Ishikawa (cell line): Measurements from ENCODE around the gene FAM234B.

ENCODE experiments used
- CEBPB ChIP-seq: IDR thresholded peaks from 2 replicates; pipeline ENCODE4 v1.6.1; 2012
- CREB1 ChIP-seq: IDR thresholded peaks from 2 replicates; pipeline ENCODE4 v1.6.1; 2012; ENCODE audit warnings: low read depth
- EGR1 ChIP-seq: IDR thresholded peaks from 2 replicates; pipeline ENCODE4 v1.6.1; 2012
- EP300 ChIP-seq: IDR thresholded peaks from 2 replicates; pipeline ENCODE4 v1.6.1; 2012; ENCODE audit warnings: borderline replicate concordance
- FOXM1 ChIP-seq: IDR thresholded peaks from 2 replicates; pipeline ENCODE4 v1.6.1; 2012; ENCODE audit warnings: low read depth, borderline replicate concordance
- NFIC ChIP-seq: IDR thresholded peaks from 2 replicates; pipeline ENCODE4 v1.6.1; 2012
- RAD21 ChIP-seq: IDR thresholded peaks from 2 replicates; pipeline ENCODE4 v1.6.1; 2012; ENCODE audit warnings: low read depth
- TAF1 ChIP-seq: IDR thresholded peaks from 2 replicates; pipeline ENCODE4 v1.6.1; 2012; ENCODE audit warnings: low read depth, mild to moderate bottlenecking
- TCF12 ChIP-seq: IDR thresholded peaks from 2 replicates; pipeline ENCODE4 v1.6.1; 2012; ENCODE audit warnings: low read depth
- TEAD4 ChIP-seq: IDR thresholded peaks from 2 replicates; pipeline ENCODE4 v1.6.1; 2012
- USF1 ChIP-seq: IDR thresholded peaks from 2 replicates; pipeline ENCODE4 v1.6.1; 2012
- YY1 ChIP-seq: IDR thresholded peaks from 2 replicates; pipeline ENCODE4 v1.6.1; 2012; ENCODE audit warnings: low read depth
- ZBTB7A ChIP-seq: IDR thresholded peaks from 2 replicates; pipeline ENCODE4 v1.6.1; 2012; ENCODE audit warnings: low read depth
- TF ChIP-seq, protein P1 (sequence below): IDR thresholded peaks from 2 replicates; pipeline ENCODE4 v1.6.1; 2012
- TF ChIP-seq, protein P2 (sequence below): IDR thresholded peaks from 2 replicates; pipeline ENCODE4 v1.6.1; 2012; ENCODE audit warnings: low read depth, mild to moderate bottlenecking

FAM234B gene

GRCh38 chr12:13069380-13069779, 25.2 kb downstream of the FAM234B start:
- no peak for TF ChIP-seq TEAD4
- no peak for TF ChIP-seq TAF1
- TF ChIP-seq YY1, result no peak
- TF ChIP-seq NFIC, result no peak
- TF ChIP-seq, protein P1, sequence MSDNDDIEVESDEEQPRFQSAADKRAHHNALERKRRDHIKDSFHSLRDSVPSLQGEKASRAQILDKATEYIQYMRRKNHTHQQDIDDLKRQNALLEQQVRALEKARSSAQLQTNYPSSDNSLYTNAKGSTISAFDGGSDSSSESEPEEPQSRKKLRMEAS, result no peak
- TF ChIP-seq, protein P2, sequence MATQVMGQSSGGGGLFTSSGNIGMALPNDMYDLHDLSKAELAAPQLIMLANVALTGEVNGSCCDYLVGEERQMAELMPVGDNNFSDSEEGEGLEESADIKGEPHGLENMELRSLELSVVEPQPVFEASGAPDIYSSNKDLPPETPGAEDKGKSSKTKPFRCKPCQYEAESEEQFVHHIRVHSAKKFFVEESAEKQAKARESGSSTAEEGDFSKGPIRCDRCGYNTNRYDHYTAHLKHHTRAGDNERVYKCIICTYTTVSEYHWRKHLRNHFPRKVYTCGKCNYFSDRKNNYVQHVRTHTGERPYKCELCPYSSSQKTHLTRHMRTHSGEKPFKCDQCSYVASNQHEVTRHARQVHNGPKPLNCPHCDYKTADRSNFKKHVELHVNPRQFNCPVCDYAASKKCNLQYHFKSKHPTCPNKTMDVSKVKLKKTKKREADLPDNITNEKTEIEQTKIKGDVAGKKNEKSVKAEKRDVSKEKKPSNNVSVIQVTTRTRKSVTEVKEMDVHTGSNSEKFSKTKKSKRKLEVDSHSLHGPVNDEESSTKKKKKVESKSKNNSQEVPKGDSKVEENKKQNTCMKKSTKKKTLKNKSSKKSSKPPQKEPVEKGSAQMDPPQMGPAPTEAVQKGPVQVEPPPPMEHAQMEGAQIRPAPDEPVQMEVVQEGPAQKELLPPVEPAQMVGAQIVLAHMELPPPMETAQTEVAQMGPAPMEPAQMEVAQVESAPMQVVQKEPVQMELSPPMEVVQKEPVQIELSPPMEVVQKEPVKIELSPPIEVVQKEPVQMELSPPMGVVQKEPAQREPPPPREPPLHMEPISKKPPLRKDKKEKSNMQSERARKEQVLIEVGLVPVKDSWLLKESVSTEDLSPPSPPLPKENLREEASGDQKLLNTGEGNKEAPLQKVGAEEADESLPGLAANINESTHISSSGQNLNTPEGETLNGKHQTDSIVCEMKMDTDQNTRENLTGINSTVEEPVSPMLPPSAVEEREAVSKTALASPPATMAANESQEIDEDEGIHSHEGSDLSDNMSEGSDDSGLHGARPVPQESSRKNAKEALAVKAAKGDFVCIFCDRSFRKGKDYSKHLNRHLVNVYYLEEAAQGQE, result no peak
- TF ChIP-seq TCF12, result no peak
- no peak for TF ChIP-seq RAD21
- TF ChIP-seq FOXM1, result no peak
- TF ChIP-seq CEBPB, result no peak
- TF ChIP-seq EP300, result no peak
- TF ChIP-seq ZBTB7A, result no peak
- TF ChIP-seq CREB1, result no peak
- TF ChIP-seq USF1, result no peak
- TF ChIP-seq EGR1, result no peak

DNA sequence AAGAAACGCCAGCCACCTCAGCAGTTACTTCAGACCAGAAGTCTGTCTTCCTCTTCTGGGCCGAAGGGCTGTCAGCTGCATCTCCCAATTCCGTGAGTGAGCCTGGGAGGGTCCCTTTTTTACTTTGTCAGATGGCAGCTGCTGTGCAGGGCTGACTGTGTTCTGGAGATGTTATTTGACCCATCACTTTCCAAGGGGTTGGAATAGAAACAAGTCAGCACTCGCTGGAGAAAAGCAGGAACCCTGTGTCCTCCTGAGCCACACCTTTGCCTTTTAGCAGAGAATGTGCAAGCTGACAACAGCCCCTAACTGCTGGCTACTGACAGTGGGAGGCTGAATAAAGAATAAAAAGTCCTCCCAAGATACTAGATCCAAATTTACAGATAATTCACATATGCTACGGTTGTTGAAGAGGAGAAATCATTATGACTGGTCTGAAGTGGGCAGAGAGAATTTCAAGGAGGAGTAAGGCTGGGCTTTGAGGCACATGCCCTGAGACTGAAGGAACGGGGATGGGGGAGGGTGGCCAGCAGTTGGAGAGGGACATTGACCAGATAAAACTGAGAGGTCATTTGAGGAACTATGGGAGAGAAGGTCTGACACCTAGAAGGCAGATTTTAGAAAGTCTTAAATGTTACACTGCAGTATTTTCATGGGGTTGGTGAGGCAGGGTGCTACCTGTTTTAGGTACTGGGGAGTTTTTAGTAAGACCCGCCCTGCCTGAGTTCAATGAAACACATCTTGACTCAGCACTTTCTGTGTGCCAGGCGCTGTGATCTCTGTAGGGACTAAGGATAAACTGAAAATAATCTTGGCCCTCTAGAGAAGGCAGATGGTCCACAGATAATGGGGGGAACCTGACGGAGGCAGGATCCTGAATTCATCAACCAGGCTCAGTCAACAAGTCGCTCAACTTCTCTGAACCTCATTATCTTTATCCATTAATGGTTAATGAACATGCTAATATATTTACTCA, 27.4 kb downstream of the FAM234B start:
- TF ChIP-seq NFIC (no peak), CEBPB (no peak), TCF12 (no peak), ZBTB7A (no peak), YY1 (no peak), CREB1 (no peak), EGR1 (no peak)
- TF ChIP-seq, protein P2, result no peak
- TF ChIP-seq, protein P1, result no peak

GRCh38 chr12:13073173-13073572, 29.0 kb downstream of the FAM234B start:
- no peak for TF ChIP-seq NFIC
- TF ChIP-seq, protein P1, result no peak
- TF ChIP-seq TEAD4, result no peak
- no peak for TF ChIP-seq CEBPB
- TF ChIP-seq, protein P2, result no peak
- no peak for TF ChIP-seq CREB1

GRCh38 chr12:13074396-13075117, 30.4 kb downstream of the FAM234B start:
- TF ChIP-seq TEAD4, result no peak
- no peak for TF ChIP-seq TAF1
- TF ChIP-seq YY1, result no peak
- TF ChIP-seq CEBPB, result no peak
- TF ChIP-seq CREB1, result no peak
- TF ChIP-seq RAD21, result no peak
- TF ChIP-seq EGR1, result no peak
- no peak for TF ChIP-seq NFIC
